Stimulated activated CD4-positive, alpha-beta T cell treated with anti-CD3 and anti-CD28 coated beads, Interleukin-2, amount 100 ng/mL, for 4 hours (primary cell): Measurements from ENCODE around the gene AMZ2.

Source experiments
- DNase-seq: peaks from one replicate; pipeline ENCODE4 v3.0.0-alpha.2; 2020; ENCODE audit warnings: low read depth

AMZ2 gene

DNA sequence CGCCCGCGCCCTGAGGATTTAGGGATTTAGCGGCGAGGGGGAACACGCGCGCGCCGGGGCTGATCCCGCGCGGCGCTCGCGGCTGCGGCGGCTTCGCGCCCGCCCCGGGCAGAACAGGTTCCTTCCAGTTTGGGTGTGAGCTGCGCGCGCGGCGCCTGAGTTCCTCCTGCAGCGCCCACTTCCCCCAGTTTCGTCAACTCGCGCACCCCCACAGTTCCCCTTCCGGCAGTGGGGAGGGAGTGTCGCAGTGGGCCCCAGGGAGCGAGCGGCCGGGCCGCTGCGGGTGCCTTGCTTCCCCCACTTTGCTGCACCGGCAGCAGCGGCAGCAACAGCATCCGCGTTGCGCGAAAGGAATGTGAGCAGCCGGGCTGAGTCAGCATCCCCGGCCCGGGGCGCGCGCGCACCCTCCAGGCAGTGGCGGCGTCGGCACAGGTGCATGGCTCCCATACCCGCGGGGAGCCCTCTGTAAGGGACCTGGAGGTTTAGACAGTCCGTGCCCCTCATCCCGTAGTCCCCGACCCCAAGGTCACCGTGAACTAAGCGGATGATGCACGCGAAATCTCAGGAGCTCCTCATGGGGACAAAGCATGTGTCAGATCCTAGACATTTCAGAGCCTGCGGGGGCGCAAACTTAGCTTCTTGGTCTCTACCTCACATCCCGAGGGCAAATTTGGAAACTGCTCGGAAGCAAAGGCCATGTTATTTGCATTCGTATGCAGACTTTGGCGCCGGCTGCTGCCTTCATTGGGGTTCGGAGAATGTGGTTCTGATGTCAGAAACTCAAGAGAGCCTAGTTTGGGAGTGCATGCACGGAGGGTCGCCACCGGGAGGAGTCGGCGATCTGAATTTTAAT lies 44.2 kb downstream of the AMZ2 start:
- peak; percentile 85 for DNase-seq

DNA sequence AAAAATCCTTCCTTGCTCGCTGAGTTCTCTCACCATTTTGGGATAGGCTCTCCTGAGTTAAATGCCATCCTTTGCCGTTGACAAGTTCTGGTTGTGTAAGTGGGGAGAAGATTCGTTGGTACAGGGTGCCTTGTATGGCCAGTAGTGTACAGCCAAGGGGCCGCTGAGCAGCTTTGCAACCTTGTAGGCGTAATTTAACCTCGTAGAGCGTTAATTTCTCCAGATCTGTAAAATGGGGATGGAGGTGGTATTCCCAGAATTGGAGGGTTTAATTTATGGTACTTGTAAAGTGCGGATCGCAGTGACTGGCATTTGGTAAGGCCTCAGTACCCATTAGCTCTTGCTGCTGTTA lies 44.8 kb downstream of the AMZ2 start:
- DNase-seq: no peak

DNA sequence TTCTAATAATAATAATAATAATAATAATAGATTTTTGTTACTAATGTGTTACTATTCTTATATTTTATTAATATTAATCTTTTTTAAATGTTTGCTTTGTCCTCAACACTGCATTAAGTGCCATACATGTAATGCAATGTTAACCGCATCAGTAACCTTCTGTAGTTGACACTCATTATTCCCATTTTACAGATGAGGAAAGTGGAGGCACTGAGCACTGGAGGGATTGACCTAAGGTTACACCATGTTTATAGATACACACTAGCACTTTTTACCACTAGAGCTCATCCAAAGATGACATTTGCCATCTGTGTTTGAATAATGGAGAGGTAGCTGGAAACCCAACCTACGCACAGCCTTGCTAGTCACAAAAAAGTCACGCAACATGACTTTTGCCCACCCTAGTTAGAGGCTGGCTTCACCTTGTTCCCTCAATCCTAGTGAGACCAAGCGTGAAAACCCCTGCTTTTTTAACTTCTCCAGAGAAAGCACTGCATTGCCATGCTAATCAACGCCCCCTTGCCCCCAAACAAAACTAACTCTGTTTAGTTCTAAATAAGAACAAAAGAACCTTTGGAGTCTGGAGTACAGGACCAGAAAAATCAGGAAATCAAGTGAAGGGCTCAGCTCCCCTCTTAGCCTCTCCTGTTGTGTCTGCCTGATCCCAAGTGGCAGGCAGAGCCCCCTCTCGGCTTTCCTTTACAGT lies 45.8 kb downstream of the AMZ2 start:
- no peak for DNase-seq

DNA sequence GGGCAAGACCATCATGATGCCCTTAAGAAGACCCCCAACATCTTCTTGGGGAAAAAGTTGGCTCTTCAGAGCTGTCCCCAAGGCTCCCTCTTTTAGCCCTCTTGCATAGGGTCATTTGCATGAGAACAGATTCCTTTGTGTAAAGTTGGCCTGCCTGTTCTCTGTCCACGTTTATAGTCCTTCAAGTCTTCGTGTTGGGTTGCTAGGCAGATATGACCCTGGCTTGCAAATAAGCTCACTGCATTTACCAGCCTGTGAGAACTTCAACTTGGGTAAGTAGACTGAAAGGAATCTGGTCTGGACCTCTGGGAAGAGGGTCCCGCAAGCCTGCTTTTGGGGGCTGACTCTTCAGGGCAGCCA lies 46.3 kb downstream of the AMZ2 start:
- no peak for DNase-seq

DNA sequence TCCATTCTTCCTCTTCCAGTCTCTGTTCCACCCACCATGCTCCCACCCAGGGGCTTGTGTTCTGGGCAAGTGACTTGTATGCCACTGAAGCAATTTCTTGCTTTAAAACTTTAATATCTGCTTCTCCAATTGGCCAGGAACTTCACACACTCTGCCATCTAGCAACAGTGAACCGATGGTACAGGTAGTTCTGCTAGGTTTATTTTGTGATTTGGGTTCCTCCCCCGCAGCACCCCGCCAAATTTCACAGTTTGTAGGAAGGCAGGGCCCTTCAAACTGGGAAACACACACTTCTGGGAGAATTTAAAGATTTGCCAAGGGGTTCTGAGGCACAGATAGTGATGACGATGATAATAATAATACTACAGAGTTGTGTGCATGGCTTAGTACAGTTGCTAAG lies 46.8 kb downstream of the AMZ2 start:
- DNase-seq: no peak

DNA sequence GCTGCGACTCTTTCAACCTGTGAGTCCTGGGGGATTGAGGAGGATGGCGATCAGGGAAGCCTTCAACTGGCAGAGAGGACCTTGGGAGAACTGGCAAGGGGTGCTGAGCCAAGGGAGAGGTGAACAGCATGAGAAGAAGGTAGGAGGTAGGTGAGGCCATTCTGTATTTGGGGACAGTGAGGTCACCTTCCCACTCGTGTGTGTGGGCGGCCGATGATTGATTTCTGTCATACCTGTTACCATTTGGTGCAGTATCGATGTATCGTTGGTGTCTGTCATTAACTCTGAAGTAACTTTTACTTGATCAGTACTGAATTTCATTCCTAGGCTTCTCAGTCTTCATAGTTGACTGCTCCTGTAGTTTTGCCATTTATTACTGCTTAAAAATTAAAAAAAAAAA lies 47.2 kb downstream of the AMZ2 start:
- DNase-seq: peak; percentile 15

DNA sequence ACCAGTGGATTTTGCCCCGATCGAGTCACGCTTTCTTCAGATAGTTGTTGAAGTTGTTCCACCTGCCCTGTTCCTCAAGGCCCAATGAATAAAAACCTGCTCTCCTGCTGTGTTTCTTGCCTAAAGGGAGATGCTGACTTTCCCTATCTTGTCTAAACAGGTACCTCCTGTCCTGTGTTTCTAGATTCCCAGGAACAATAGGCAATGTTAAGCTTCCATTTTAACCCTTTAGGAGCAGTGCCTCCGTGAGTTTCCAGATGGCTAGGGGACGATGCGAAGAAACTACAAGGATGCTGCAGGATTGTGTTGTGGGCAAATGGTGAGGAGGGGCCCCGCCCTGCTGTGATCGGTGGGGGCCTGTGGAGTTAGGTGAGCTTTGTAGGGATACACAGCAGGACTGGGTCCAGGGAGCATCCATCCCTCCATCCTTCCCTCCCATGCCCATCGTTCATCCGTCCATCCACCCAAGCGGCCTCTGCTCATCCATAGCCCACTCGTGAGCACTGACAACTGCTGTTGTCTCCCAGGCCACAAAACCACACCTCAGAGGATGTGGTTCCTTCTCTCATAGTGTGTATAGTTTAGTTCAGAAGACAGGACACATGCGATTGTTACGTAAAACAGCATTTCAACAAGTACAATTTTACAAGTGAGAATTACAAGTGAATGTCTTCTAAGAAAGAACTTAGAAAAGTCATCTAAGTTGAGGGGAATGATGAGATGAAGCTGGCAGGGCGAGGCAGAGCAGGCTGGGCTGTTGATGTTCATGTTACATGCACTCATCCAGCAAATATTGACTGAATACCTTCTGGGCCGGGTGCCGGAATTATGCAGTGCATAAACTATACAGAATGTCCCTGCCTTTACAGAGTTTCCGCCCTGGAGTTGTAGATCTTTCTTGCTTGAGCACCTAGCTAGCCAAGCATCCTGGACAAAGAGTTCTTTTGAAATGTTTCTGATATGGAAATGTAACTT lies 48.7 kb downstream of the AMZ2 start:
- DNase-seq: peak; percentile 12

DNA sequence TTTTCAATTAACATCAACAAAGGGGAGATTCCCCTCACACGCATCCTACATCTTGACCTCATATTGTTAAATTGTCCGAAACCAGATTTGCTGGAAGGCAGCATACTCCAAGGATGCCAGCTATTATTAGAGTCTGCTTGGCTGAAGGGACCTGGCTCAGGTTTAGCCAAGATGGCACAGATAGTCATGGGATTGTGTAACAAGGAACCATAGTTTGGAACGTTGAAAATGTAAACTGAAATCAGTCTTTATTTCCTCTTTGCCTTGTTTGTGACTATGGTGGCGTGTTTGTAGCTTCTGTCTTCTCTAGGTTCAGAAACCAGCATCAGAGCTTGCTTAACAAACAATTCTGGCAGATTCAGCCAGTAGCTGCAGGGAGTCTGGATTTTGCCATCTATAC lies 49.4 kb downstream of the AMZ2 start:
- DNase-seq: no peak

DNA sequence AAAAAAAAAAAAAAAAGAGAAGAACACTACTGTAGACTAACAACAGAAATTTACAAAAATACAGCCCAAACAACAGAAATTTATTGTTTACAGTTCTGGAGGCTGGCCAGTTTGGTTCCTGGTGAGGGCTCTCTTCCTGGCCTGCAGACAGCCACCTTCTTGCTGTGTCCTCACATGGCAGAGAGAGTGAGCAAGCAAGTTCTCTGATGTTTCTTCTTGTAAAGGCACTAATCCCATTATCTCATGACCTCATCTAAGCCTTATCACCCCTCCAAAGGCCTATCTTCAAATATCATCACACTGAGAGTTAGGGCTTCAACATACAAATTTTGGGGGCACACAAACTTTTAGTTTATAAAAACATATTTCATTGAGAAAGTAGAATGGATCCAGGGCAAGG lies 50.8 kb downstream of the AMZ2 start:
- no peak for DNase-seq

DNA sequence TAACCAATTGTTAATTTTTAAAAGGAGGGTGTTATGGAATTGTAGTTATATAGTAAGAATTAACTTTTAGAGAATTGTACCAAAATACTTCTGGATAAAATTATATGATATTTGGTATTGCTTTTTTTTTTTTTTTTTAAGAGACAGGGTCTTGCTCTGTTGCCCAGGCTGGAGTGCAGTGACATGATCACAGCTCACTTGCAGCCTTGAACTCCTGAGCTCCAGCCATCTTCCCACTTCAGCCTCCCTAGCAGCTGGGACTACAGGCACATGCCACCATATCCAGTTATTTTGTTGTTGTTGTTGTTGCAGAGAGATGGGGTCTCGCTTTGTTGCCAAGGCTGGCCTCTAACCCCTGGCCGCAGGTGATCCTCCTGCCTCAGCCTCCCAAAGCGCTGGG lies 52.0 kb downstream of the AMZ2 start:
- no peak for DNase-seq

DNA sequence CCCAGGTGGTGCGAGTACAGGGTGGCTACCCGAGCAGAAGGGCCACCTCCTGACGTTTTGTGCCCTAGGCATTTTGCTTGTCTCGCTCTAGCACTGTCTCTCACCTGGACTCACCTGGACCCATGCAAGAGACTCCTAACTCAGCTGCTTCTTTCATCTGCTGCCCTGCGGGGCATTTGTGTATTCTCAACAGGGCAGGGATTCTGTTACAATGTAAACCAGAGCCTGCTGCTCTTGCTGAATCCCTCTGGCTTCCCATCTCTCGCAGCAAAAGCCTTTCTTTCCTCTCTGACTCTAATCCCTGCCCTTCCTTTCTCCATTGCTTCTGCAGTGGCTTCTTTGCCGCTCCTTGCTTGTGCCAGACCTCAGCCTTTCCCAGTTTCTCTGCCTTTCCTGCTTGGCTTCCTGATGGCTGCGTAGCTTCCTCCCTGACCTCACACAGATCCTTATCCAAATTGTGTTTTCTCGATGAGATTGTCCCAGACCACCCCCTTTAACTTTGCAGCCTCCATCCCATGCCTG lies 53.7 kb downstream of the AMZ2 start:
- DNase-seq: no peak

DNA sequence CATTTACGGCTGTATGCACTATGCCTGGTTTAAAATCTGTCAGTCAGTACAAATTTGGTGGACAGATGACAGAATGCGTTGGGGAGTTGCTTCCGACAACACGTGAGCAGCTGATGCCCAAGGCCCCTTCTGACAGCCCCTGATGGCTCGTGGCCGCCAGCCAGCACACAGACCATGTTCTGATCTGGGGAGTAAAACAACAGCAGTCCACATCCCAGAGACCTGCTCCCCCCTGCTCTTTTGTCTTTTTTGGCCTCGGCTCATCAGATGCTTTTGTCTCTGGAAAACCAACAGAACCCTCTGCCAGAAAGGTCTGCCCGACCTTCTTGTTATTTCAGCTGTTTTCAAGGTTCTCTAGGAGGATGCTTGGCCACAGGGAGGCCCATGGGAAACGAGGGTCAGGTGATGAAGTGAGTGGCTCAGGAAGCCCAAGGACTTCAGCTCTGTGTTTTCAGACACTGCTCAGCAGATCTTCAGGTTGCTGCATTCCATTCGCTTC lies 54.3 kb downstream of the AMZ2 start:
- no peak for DNase-seq

DNA sequence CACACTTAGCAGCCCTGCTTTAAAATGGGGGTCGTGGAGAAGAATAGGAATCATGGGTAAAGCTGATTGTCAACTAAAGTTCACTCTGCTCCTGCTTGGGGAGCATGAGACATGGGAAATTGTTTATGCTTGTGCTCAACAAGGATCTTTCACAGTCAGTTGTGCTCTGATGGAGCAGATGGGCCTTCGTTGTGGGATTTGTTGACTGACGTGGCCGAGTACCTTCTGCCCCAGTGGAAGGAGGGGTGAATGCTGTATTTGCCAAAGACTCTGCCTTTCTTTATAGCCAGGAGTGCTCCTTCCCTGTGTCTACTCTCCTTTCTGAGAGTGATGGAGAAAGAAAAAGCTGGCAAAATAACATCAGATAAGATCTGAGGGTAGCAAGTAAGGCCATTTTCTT lies 54.8 kb downstream of the AMZ2 start:
- no peak for DNase-seq

DNA sequence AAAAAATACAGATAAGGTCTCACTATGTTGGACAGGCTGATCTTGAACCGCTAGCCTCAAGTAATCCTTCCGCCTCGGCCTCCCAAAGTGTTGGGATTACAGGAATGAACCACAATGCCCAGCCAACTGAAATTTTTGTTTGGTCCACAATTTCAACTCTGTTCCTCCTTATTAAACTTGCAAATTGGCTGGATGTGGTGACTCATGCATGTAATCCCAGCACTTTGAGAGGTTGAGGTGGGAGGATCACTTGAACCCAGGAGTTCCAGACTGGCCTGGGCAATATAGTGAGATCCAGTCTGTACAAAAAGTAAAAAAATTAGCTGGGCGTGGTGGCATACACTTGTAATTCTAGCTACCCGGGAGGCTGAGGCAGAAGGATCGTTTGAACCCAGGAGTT lies 56.9 kb downstream of the AMZ2 start:
- no peak for DNase-seq

DNA sequence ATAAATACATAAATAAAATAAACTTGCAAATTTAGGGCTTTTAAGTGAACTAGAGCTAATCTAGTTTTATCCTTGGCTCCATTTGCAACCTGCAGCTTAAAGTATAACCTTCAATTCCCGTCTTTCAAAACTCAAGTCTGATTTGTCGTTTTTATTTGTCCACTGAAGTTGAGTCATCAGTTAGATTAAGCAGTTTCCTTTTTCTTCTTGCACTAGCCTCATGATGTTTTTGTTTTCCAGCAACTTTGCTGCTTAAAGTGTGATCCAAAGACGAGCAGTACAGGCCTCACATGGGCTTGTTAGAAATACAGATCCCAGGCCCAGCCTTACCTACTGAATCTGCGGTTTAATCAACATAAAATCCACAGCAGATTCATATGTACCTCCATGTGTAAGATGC lies 57.3 kb downstream of the AMZ2 start:
- DNase-seq: no peak
